HG03045 (cell line): ENCODE data around the gene PIP5KL1.

ENCODE experiments used
- ATAC-seq: cut with Tn5 transposase; IDR thresholded peaks from one replicate; pipeline ENCODE4 v1.9.1; 2021; ENCODE audit warnings: mild to moderate bottlenecking, moderate library complexity; ENCODE audit not compliant: unreplicated experiment

PIP5KL1 gene

GRCh38 chr9:127930231-127931091, at the start of gene PIP5KL1:
Gene PIP5KL1, minus strand, starts transcription at chr9:127930777. Its CDS starts 25 bp downstream, at chr9:127930752.
- peak; percentile 76 for ATAC-seq

GRCh38 chr9:127980060-127980705, 49.6 kb upstream of the PIP5KL1 start:
- ATAC-seq = peak; percentile 44

GRCh38 chr9:127979333-127980059, 48.9 kb upstream of the PIP5KL1 start:
- ATAC-seq = no peak

GRCh38 chr9:127979015-127979332, 48.4 kb upstream of the PIP5KL1 start:
- no peak for ATAC-seq

GRCh38 chr9:127977884-127978647, 47.5 kb upstream of the PIP5KL1 start:
- no peak for ATAC-seq

GRCh38 chr9:127977009-127977883, 46.7 kb upstream of the PIP5KL1 start:
- ATAC-seq = no peak

- ATAC-seq = no peak
Observed at GRCh38 chr9:127976498-127976897, 45.9 kb upstream of the PIP5KL1 start.

GRCh38 chr9:127975376-127976315, 45.1 kb upstream of the PIP5KL1 start:
- no peak for ATAC-seq

- no peak for ATAC-seq
Observed at GRCh38 chr9:127974769-127975261, 44.2 kb upstream of the PIP5KL1 start.

GRCh38 chr9:127974001-127974768, 43.6 kb upstream of the PIP5KL1 start:
- no peak for ATAC-seq

- ATAC-seq = no peak
Observed at GRCh38 chr9:127973169-127974000, 42.8 kb upstream of the PIP5KL1 start.

GRCh38 chr9:127972236-127972871, 41.8 kb upstream of the PIP5KL1 start:
- no peak for ATAC-seq

GRCh38 chr9:127971357-127972235, 41.0 kb upstream of the PIP5KL1 start:
- no peak for ATAC-seq

GRCh38 chr9:127970401-127971313, 40.1 kb upstream of the PIP5KL1 start:
- peak; percentile 67 for ATAC-seq
